Measurements from ENCODE around the gene IL17D.

DNA sequence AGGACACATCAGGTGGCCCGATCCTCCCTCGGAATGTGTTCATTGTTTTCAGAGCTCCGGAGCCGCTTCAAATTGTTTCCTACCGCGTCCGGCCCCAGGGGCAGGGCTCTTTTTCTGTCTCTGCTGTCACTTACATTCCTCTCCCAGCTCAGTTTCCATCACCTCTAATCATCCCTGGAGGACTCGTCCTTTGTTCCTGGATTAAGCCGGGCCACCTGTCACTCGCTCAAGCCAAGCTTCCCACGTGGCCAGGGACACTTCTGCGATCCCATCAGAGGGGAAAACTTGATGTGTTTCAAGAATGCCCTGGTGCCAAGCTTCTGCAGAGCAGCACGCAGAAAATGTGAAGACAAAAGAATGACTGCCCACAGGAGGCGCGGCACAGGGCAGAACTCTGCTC lies 13.5 kb downstream of the IL17D start:
- TF ChIP-seq CTCF (IDR thresholded peaks at IDR 0.05; ENCODE audit: insufficient read depth, low read length, poor library complexity, severe bottlenecking): no peak
- TF ChIP-seq EZH2phosphoT487 (conservative IDR thresholded peaks at IDR 0.05; ENCODE audit: low read length): no peak

Measured in SU-DHL-6 (cell line).